Measurements from ENCODE around the gene CBY3. TPM values are rescaled to one million over a fixed set of nuclear protein-coding genes. Genes with fewer than 3 reads are reported as not detected.
"Not testable (repeated sequence)": the region's sequence is repeated elsewhere in the genome, so short reads cannot be mapped to it uniquely, and the experiment has no call there.

CBY3 gene
- total RNA-seq, 3 donors from 2014 or later, result not detected

- Histone ChIP-seq H3K4me1 (no peaks in the 10 kb centered on the region), H3K36me3 (no peaks in the 10 kb centered on the region), H3K27me3 (no peaks in the 10 kb centered on the region), H3K9me3 (no peaks in the 10 kb centered on the region), H3K4me3 (peak within 1 kb of the TSS; percentile 68 to 94 (median 80)), H3K27ac (peak within 1 kb of the TSS; percentile 96 to 99)
- DNase-seq (ENCODE audit: low spot score in 2 of 2), result no peak
- intact Hi-C loops (cut with DNase I; ENCODE audit: low total_unique reads), result no loop called here
- TF ChIP-seq POLR2A (IDR thresholded peaks at IDR 0.05) (peak; percentile 79), POLR2AphosphoS5 (IDR thresholded peaks at IDR 0.05) (peak; percentile 75 to 91 (median 83)), CTCF (IDR thresholded peaks at IDR 0.05) (no peak)
These were observed 18.2 kb upstream of the CBY3 start, which contains the start of gene CANX for GRCh38 chr5:179698935-179699615. CANX (plus strand) TSS chr5:179698967; CDS start chr5:179705682, 6,715 bp downstream.

GRCh38 chr5:179697993-179698934 is 17.4 kb upstream of the CBY3 start:
- Histone ChIP-seq H3K36me3 (no peaks in the 10 kb centered on the region), H3K4me1 (no peaks in the 10 kb centered on the region), H3K27ac (peak overlapping the region; percentile 96 to 99), H3K9me3 (no peaks in the 10 kb centered on the region), H3K4me3 (peak overlapping the region; percentile 68 to 94 (median 80)), H3K27me3 (no peaks in the 10 kb centered on the region)
- TF ChIP-seq CTCF (IDR thresholded peaks at IDR 0.05) (peak in 2 of 3 donors; percentile 8 to 14), POLR2AphosphoS5 (IDR thresholded peaks at IDR 0.05) (peak in 2 of 3 donors; percentile 85 to 88), POLR2A (IDR thresholded peaks at IDR 0.05) (peak; percentile 83)
- DNase-seq (ENCODE audit: low spot score in 2 of 2), result peak; percentile 99 to 100
- intact Hi-C loops (cut with DNase I; ENCODE audit: low total_unique reads), result no loop called here

GRCh38 chr5:179697543-179697942 is 16.7 kb upstream of the CBY3 start:
- H3K36me3 ChIP-seq; H3K4me1 ChIP-seq; DNase-seq (ENCODE audit: low spot score in 2 of 2); intact Hi-C loops (cut with DNase I; ENCODE audit: low total_unique reads); H3K9me3 ChIP-seq; H3K27me3 ChIP-seq: not testable (repeated sequence)
- H3K4me3 ChIP-seq, result peak overlapping the region; percentile 68 to 94 (median 80)
- H3K27ac ChIP-seq, result peak overlapping the region; percentile 96 to 99

- H3K27ac ChIP-seq, result peak overlapping the region; percentile 96 to 99
- intact Hi-C loops (cut with DNase I; ENCODE audit: low total_unique reads), result no loop called here
- DNase-seq (ENCODE audit: low spot score in 2 of 2), result no peak
These were observed 16.3 kb upstream of the CBY3 start for GRCh38 chr5:179697108-179697507.

More at GRCh38 chr5:179697108-179697507, 16.3 kb upstream of the CBY3 start:
- no peaks in the 10 kb centered on the region for H3K27me3 ChIP-seq
- no peaks in the 10 kb centered on the region for H3K4me1 ChIP-seq
- no peaks in the 10 kb centered on the region for H3K36me3 ChIP-seq
- peak overlapping the region in 1 of 3 donors; percentile 80 for H3K4me3 ChIP-seq
- H3K9me3 ChIP-seq, result no peaks in the 10 kb centered on the region
- TF ChIP-seq CTCF (IDR thresholded peaks at IDR 0.05), result no peak
- no peak for TF ChIP-seq POLR2A (IDR thresholded peaks at IDR 0.05)
- TF ChIP-seq POLR2AphosphoS5 (IDR thresholded peaks at IDR 0.05), result no peak

Measured in breast epithelium (tissue), 4 donors.